HepG2 (cell line): ENCODE data around the gene GIMD1. TPM values are rescaled to one million over a fixed set of nuclear protein-coding genes. Genes with fewer than 3 reads are reported as not detected.

Experiments
- CBFB ChIP-seq: sonication (generic); formaldehyde crosslinking; IDR thresholded peaks from 2 replicates; pipeline ENCODE4 v1.4.0; 2020; ENCODE audit warnings: missing genetic modification reagents
- CREB1 ChIP-seq, 2 experiments: fragments of 450-650 bp in 1 of 2; IDR thresholded peaks; 2 replicates each; pipeline ENCODE4 v1.6.1; 2016 to 2017; ENCODE audit warnings: control low read depth in 1 of 2, mild to moderate bottlenecking in 1 of 2, missing compliant biosample characterization in 1 of 2, missing genetic modification characterization in 1 of 2
- CREB3 ChIP-seq: sonication (generic); formaldehyde crosslinking; IDR thresholded peaks from 2 replicates; pipeline ENCODE4 v1.5.0; 2020; ENCODE audit warnings: missing genetic modification reagents
- FOXA1 ChIP-seq, 2 experiments: fragments of 450-650 bp in 1 of 2; sonication (generic) in 1 of 2; formaldehyde crosslinking in 1 of 2; IDR thresholded peaks; 2 replicates each; pipeline versions ENCODE4 v1.4.0 to v1.6.1; 2016 to 2020; ENCODE audit warnings: missing genetic modification reagents in 1 of 2
- KAT8 ChIP-seq: IDR thresholded peaks from 2 replicates; pipeline ENCODE4 v1.6.1; 2016; ENCODE audit warnings: missing genetic modification reagents, missing compliant biosample characterization
- KDM6A ChIP-seq: IDR thresholded peaks from 2 replicates; pipeline ENCODE4 v1.6.1; 2016; ENCODE audit warnings: low read depth
- KLF12 ChIP-seq: sonication (generic); formaldehyde crosslinking; IDR thresholded peaks from 2 replicates; pipeline ENCODE4 v1.4.0; 2020; ENCODE audit warnings: missing genetic modification reagents, borderline replicate concordance
- RCOR2 ChIP-seq: IDR thresholded peaks from 2 replicates; pipeline ENCODE4 v1.6.1; 2016; ENCODE audit warnings: missing biosample characterization, missing genetic modification reagents
- SMAD3 ChIP-seq: sonication (generic); formaldehyde crosslinking; IDR thresholded peaks from 2 replicates; pipeline ENCODE4 v1.4.0; 2020; ENCODE audit warnings: missing genetic modification reagents
- STAG1 ChIP-seq: sonication (generic); formaldehyde crosslinking; IDR thresholded peaks from 2 replicates; pipeline ENCODE4 v1.4.0; 2020; ENCODE audit warnings: missing genetic modification reagents
- ZBTB40 ChIP-seq, 2 experiments: fragments of 450-650 bp in 1 of 2; sonication (generic) in 1 of 2; formaldehyde crosslinking in 1 of 2; IDR thresholded peaks; 2 replicates each; pipeline versions ENCODE4 v1.6.1 to v1.8.0; 2016 to 2022; ENCODE audit warnings: antibody characterized with exemption in 1 of 2, mild to moderate bottlenecking in 1 of 2, missing genetic modification reagents in 1 of 2
- ZBTB49 ChIP-seq: sonication (generic); formaldehyde crosslinking; IDR thresholded peaks from 2 replicates; pipeline ENCODE4 v1.4.0; 2020; ENCODE audit warnings: missing genetic modification reagents, borderline replicate concordance
- ZNF121 ChIP-seq: sonication (generic); formaldehyde crosslinking; IDR thresholded peaks from 2 replicates; pipeline ENCODE4 v1.5.0; 2020; ENCODE audit warnings: mild to moderate bottlenecking, missing genetic modification reagents
- ZNF691 ChIP-seq: sonication (generic); formaldehyde crosslinking; IDR thresholded peaks from 2 replicates; pipeline ENCODE4 v1.4.0; 2020; ENCODE audit warnings: missing genetic modification reagents, low read depth, mild to moderate bottlenecking, borderline replicate concordance
- ZSCAN31 ChIP-seq: sonication (generic); formaldehyde crosslinking; IDR thresholded peaks from 2 replicates; pipeline ENCODE4 v1.5.0; 2020; ENCODE audit warnings: low read depth, mild to moderate bottlenecking, missing genetic modification reagents
- polyA plus RNA-seq, 8 experiments: library from polyadenylated mRNA; depleted of rRNA in 3 of 8; stranded (reverse) in 7 of 8; unstranded in 1 of 8; fragments of >200 nt; fragmentation: Illumina TruSeq in 4 of 8; extraction: Trizol in 4 of 8; gene quantifications; 2 replicates each; pipeline versions ENCODE4 v1.2.1 to v1.2.3, GENCODE V29; 2011 to 2016; ENCODE audit warnings: low read depth in 4 of 8, missing spikeins in 1 of 8, mixed read lengths in 1 of 8; ENCODE audit not compliant: insufficient read depth in 1 of 8
- total RNA-seq, 5 experiments: library from RNA; depleted of rRNA; stranded (reverse); fragments of >200 nt; fragmentation: Illumina TruSeq; extraction: Trizol; gene quantifications; 2 replicates each; pipeline ENCODE4 v1.2.3, GENCODE V29; 2016; ENCODE audit warnings: low read depth in 1 of 5

GIMD1 gene
- total and polyA plus RNA-seq, 2 of the 13 experiments (the other 11 are each of a cell fraction or from before 2014, with no cell fraction given), result not detected

GRCh38 chr4:106343865-106344646, 24.5 kb downstream of the GIMD1 start (continued):
- TF ChIP-seq ZBTB49 (CRISPR knock-in tag), result no peak
- no peak for TF ChIP-seq SMAD3
- 0 out of 2 replicates have a peak, but pooled peaks have one; percentile 16 for TF ChIP-seq KAT8 (CRISPR knock-in tag)
- no peak for TF ChIP-seq CREB3
- no peak for TF ChIP-seq STAG1
- no peak for TF ChIP-seq ZSCAN31
- no peak for TF ChIP-seq ZNF121
- TF ChIP-seq ZNF691, result no peak
- 0 out of 2 replicates have a peak, but pooled peaks have one; percentile 19 for TF ChIP-seq RCOR2 (CRISPR knock-in tag)
- TF ChIP-seq KDM6A (CRISPR knock-in tag), result no peak
- TF ChIP-seq FOXA1 (IDR thresholded peaks at IDR 0.05), result no peak
- TF ChIP-seq FOXA1 (CRISPR knock-in tag; IDR thresholded peaks at IDR 0.05), result peak; percentile 79
- no peak for TF ChIP-seq KLF12
- no peak for TF ChIP-seq ZBTB40 (IDR thresholded peaks at IDR 0.05)
- TF ChIP-seq ZBTB40 (CRISPR knock-in tag; IDR thresholded peaks at IDR 0.05), result no peak
- TF ChIP-seq CBFB, result no peak
- no peak for TF ChIP-seq CREB1 (IDR thresholded peaks at IDR 0.05)
- peak; percentile 44; the same call in 1 of the 2 replicates for TF ChIP-seq CREB1 (CRISPR knock-in tag; IDR thresholded peaks at IDR 0.05)
